ENCODE results near the gene CEP112. TPM values are rescaled to one million over a fixed set of nuclear protein-coding genes. Genes with fewer than 3 reads are reported as not detected.

CEP112 gene
- total RNA-seq, 1 donor from 2014 or later: 20.1 TPM

GRCh38 chr17:65857718-65858117, 334.2 kb downstream of the CEP112 start:
- intact Hi-C loops (cut with DNase I): no loop called here
- Histone ChIP-seq H3K9me3 (no peaks in the 10 kb centered on the region), H3K27me3 (no peaks in the 10 kb centered on the region), H3K4me3 (no peak overlapping the region), H3K36me3 (no peaks in the 10 kb centered on the region), H3K4me1 (no peaks in the 10 kb centered on the region), H3K27ac (no peak overlapping the region)
- no peak for TF ChIP-seq POLR2A (IDR thresholded peaks at IDR 0.05)
- TF ChIP-seq, protein P1, sequence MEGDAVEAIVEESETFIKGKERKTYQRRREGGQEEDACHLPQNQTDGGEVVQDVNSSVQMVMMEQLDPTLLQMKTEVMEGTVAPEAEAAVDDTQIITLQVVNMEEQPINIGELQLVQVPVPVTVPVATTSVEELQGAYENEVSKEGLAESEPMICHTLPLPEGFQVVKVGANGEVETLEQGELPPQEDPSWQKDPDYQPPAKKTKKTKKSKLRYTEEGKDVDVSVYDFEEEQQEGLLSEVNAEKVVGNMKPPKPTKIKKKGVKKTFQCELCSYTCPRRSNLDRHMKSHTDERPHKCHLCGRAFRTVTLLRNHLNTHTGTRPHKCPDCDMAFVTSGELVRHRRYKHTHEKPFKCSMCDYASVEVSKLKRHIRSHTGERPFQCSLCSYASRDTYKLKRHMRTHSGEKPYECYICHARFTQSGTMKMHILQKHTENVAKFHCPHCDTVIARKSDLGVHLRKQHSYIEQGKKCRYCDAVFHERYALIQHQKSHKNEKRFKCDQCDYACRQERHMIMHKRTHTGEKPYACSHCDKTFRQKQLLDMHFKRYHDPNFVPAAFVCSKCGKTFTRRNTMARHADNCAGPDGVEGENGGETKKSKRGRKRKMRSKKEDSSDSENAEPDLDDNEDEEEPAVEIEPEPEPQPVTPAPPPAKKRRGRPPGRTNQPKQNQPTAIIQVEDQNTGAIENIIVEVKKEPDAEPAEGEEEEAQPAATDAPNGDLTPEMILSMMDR (IDR thresholded peaks at IDR 0.05): no peak
- no peak for TF ChIP-seq POLR2AphosphoS5 (IDR thresholded peaks at IDR 0.05; ENCODE audit: insufficient read depth in 1 of 2, low read depth in 1 of 2)
- DNase-seq (ENCODE audit: extremely low spot score in 2 of 2): no peak

GRCh38 chr17:65856865-65857264, 335.1 kb downstream of the CEP112 start:
- Histone ChIP-seq H3K27me3 (no peaks in the 10 kb centered on the region), H3K9me3 (no peaks in the 10 kb centered on the region), H3K4me3 (no peak overlapping the region), H3K27ac (no peak overlapping the region), H3K36me3 (no peaks in the 10 kb centered on the region), H3K4me1 (no peaks in the 10 kb centered on the region)
- TF ChIP-seq, protein P1 (IDR thresholded peaks at IDR 0.05): no peak
- no peak for DNase-seq (ENCODE audit: extremely low spot score in 2 of 2)
- intact Hi-C loops (cut with DNase I): no loop called here

- TF ChIP-seq POLR2A (IDR thresholded peaks at IDR 0.05) (no peak), POLR2AphosphoS5 (IDR thresholded peaks at IDR 0.05; ENCODE audit: insufficient read depth in 1 of 2, low read depth in 1 of 2) (no peak)
- TF ChIP-seq, protein P1 (IDR thresholded peaks at IDR 0.05): no peak
- Histone ChIP-seq H3K4me1 (no peaks in the 10 kb centered on the region), H3K4me3 (no peak overlapping the region), H3K36me3 (no peaks in the 10 kb centered on the region), H3K27me3 (no peaks in the 10 kb centered on the region), H3K9me3 (no peaks in the 10 kb centered on the region), H3K27ac (no peak overlapping the region)
- no peak for DNase-seq (ENCODE audit: extremely low spot score in 2 of 2)
- intact Hi-C loops (cut with DNase I): no loop called here
Measured at GRCh38 chr17:65855675-65856074, 336.3 kb downstream of the CEP112 start.

- Histone ChIP-seq H3K4me3 (no peak overlapping the region), H3K27me3 (no peaks in the 10 kb centered on the region), H3K9me3 (no peaks in the 10 kb centered on the region), H3K36me3 (no peaks in the 10 kb centered on the region), H3K4me1 (no peaks in the 10 kb centered on the region), H3K27ac (no peak overlapping the region)
- peak in 1 of 2 donors; percentile 21 for TF ChIP-seq POLR2AphosphoS5 (IDR thresholded peaks at IDR 0.05; ENCODE audit: insufficient read depth in 1 of 2, low read depth in 1 of 2)
- TF ChIP-seq, protein P1 (IDR thresholded peaks at IDR 0.05): no peak
- intact Hi-C loops (cut with DNase I): no loop called here
- DNase-seq (ENCODE audit: extremely low spot score in 2 of 2): no peak
Measured at GRCh38 chr17:65855245-65855644, 336.7 kb downstream of the CEP112 start.

DNA sequence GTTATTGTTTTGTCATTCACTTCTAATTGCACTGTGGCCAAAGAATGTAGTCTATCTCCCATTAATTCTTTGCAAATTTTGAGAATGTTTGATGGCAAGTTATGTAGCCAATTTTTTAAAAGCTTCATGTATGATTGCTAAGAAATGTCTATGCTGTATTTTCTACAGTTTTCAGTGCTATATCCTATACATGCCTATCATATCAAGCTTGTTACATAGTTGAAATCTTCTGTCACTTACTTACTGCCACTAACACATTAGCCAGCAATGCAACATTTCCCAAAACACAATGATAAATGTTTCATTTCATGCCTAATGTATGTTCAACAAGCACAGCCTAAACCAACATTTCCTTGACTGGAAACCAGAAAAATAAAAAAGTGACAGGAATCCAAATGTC, 338.1 kb downstream of the CEP112 start:
- H3K9me3 ChIP-seq: no peaks in the 10 kb centered on the region
- intact Hi-C loops (cut with DNase I): no loop called here
- TF ChIP-seq POLR2AphosphoS5 (IDR thresholded peaks at IDR 0.05; ENCODE audit: insufficient read depth in 1 of 2, low read depth in 1 of 2): no peak
- no peak for TF ChIP-seq POLR2A (IDR thresholded peaks at IDR 0.05)
- TF ChIP-seq, protein P1 (IDR thresholded peaks at IDR 0.05): no peak
- no peak for DNase-seq (ENCODE audit: extremely low spot score in 2 of 2)
- no peaks in the 10 kb centered on the region for H3K36me3 ChIP-seq
- no peaks in the 10 kb centered on the region for H3K4me1 ChIP-seq
- H3K4me3 ChIP-seq: no peak overlapping the region
- no peak overlapping the region for H3K27ac ChIP-seq
- no peaks in the 10 kb centered on the region for H3K27me3 ChIP-seq

Measured in vagina (tissue), 2 donors.